ENCODE measurements around the gene CTIF. TPM values are rescaled to one million over a fixed set of nuclear protein-coding genes. Genes with fewer than 3 reads are reported as not detected.

Gene CTIF
- total RNA-seq, 4 donors from 2014 or later: 72.2 to 137 (median 86.5) TPM

DNA sequence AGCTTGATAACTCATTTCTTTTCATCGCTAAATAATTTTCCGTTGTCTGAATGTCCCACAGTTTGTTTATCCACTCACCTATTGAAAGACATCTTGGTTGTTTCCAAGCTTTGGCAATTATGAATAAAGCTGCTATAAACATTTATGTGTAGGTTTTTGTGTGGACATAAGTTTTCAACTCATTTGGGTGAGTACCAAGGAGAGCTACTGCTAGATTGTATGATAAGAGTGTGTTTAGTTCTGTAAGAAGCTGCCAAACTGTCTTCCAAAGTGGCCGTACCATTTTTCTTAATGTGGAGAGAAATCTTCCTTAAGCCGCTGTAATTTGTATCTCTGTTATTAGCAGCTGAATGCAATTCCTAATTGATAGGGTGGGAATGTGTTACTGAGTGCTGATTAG, 11.4 kb upstream of the CTIF start:
- WGBS, 2 donors: 76 to 89% methylated on average over 4 of the region's 4 CpGs
- Histone ChIP-seq H3K27me3 (peaks cover 0 to 4% of the 10 kb centered on the region in 2 donors), H3K36me3 (no peaks in the 10 kb centered on the region), H3K4me3 (no peak overlapping the region), H3K4me1 (no peaks in the 10 kb centered on the region), H3K27ac (no peak overlapping the region), H3K9me3 (no peaks in the 10 kb centered on the region)
- no peak for TF ChIP-seq EP300 (IDR thresholded peaks at IDR 0.05)
- TF ChIP-seq, protein P1, sequence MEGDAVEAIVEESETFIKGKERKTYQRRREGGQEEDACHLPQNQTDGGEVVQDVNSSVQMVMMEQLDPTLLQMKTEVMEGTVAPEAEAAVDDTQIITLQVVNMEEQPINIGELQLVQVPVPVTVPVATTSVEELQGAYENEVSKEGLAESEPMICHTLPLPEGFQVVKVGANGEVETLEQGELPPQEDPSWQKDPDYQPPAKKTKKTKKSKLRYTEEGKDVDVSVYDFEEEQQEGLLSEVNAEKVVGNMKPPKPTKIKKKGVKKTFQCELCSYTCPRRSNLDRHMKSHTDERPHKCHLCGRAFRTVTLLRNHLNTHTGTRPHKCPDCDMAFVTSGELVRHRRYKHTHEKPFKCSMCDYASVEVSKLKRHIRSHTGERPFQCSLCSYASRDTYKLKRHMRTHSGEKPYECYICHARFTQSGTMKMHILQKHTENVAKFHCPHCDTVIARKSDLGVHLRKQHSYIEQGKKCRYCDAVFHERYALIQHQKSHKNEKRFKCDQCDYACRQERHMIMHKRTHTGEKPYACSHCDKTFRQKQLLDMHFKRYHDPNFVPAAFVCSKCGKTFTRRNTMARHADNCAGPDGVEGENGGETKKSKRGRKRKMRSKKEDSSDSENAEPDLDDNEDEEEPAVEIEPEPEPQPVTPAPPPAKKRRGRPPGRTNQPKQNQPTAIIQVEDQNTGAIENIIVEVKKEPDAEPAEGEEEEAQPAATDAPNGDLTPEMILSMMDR (IDR thresholded peaks at IDR 0.05): no peak
- TF ChIP-seq POLR2A (IDR thresholded peaks at IDR 0.05): no peak
- no peak for DNase-seq (ENCODE audit: low spot score in 2 of 2)

DNA sequence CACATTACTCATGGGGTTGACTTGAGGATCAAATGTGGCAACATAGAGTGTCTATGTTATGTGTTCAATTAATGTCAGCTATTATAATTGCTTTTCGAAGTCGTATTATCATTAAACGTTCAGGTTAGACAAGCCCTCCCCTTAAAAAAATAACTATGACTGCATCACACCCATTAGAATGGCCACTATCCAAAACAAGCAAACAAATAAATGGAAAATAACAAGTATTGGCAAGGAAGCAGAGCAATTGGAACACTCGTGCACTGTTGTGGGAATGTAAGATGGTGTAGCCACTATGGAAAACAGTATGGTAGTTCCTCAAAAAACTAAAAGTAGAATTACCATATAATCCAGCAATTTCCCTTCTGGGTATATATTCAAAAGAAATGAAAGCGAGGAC, 10.0 kb upstream of the CTIF start:
- TF ChIP-seq EP300 (IDR thresholded peaks at IDR 0.05) (no peak), POLR2A (IDR thresholded peaks at IDR 0.05) (no peak)
- TF ChIP-seq, protein P1 (IDR thresholded peaks at IDR 0.05): no peak
- Histone ChIP-seq H3K9me3 (no peaks in the 10 kb centered on the region), H3K36me3 (no peaks in the 10 kb centered on the region), H3K4me3 (no peak overlapping the region), H3K4me1 (no peaks in the 10 kb centered on the region), H3K27me3 (peaks cover 0 to 4% of the 10 kb centered on the region in 2 donors), H3K27ac (no peak overlapping the region)
- 70 to 75% methylated on average over 5 of the region's 5 CpGs for WGBS, 2 donors
- DNase-seq (ENCODE audit: low spot score in 2 of 2): no peak

DNA sequence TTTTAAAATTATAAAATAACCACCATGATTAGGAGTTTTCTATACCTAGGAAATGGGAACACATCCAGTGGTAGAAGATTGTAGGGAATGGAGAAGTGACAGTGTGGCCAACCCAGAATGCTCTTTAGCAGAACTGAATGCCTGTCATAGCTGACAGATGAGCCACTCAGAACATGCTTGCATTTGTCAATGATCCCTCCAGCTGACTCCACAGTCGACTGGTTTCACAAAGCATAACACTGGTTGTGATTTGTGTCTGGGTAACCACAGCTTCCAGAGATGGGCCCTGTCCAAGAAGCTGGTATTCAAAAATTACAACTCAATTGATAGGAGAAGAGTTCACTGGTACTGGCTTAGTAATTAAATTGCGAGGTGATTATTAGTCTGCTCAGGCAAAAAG, 9.0 kb upstream of the CTIF start:
- DNase-seq (ENCODE audit: low spot score in 2 of 2): no peak
- Histone ChIP-seq H3K27ac (no peak overlapping the region), H3K4me1 (no peaks in the 10 kb centered on the region), H3K27me3 (peaks cover 0 to 4% of the 10 kb centered on the region in 2 donors), H3K4me3 (no peak overlapping the region), H3K9me3 (no peaks in the 10 kb centered on the region), H3K36me3 (no peaks in the 10 kb centered on the region)
- 48 to 72% methylated on average over 2 of the region's 2 CpGs for WGBS, 2 donors
- no peak for TF ChIP-seq POLR2A (IDR thresholded peaks at IDR 0.05)
- TF ChIP-seq, protein P1 (IDR thresholded peaks at IDR 0.05): no peak
- TF ChIP-seq EP300 (IDR thresholded peaks at IDR 0.05): no peak

DNA sequence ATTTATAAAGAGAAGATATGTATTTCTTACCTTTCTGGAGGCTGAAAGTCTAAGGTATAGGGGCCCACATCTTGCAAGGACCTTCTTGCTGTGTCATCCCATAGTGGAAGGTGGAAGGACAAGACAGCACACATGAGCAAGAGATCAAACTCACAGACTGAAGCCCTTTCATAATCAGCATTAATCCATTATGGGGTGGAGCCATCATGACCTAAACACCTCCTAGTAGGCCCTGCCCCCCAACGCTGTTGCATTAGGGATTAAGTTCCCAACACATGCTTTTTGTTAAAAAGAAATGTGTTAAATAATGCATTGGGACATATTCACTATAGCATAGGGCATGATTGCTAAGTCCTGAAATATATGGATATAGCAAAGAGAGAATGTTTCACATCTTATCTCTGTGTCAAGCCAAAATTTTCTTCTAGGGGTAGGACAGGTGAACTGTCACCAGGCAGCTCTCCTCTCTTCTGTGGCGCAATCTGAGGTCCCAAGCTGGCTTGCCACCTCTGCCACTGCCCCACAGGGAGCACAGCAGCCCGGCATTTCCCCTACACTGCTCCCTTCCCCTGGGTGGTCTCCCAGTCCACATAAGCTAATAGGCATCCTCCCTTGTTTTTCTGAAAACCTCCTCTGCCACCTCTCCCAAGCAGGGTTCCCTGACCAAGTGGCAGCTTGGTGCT, 8.3 kb upstream of the CTIF start:
- Histone ChIP-seq H3K27me3 (no peaks in the 10 kb centered on the region), H3K9me3 (no peaks in the 10 kb centered on the region), H3K27ac (no peak overlapping the region), H3K36me3 (no peaks in the 10 kb centered on the region), H3K4me1 (no peaks in the 10 kb centered on the region), H3K4me3 (no peak overlapping the region)
- DNase-seq (ENCODE audit: low spot score in 2 of 2): no peak
- TF ChIP-seq EP300 (IDR thresholded peaks at IDR 0.05): no peak
- no peak for TF ChIP-seq POLR2A (IDR thresholded peaks at IDR 0.05)
- TF ChIP-seq, protein P1 (IDR thresholded peaks at IDR 0.05): no peak
- 71 to 74% methylated on average over 3 of the region's 3 CpGs for WGBS, 2 donors

DNA sequence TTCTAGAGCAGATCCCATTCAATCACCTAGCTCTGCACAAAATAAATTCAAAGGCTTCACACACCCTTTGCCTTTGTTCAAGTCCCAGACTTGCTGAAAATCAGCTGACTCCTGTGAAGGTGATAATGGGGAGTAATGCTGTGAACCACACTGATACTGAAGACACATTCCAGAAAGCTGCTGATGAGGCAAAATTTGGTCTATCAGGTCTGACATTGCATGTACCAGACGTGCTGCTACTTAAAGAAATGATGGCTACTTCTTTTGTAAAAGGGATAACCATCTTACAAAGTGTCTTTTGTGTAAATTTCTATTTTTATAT, 7.8 kb upstream of the CTIF start:
- TF ChIP-seq POLR2A (IDR thresholded peaks at IDR 0.05): no peak
- TF ChIP-seq EP300 (IDR thresholded peaks at IDR 0.05): no peak
- TF ChIP-seq, protein P1 (IDR thresholded peaks at IDR 0.05): no peak
- Histone ChIP-seq H3K27me3 (no peaks in the 10 kb centered on the region), H3K9me3 (no peaks in the 10 kb centered on the region), H3K27ac (no peak overlapping the region), H3K36me3 (no peaks in the 10 kb centered on the region), H3K4me1 (no peaks in the 10 kb centered on the region), H3K4me3 (no peak overlapping the region)
- WGBS, 2 donors: 75 to 84% methylated on average over 1 of the region's 1 CpG
- DNase-seq (ENCODE audit: low spot score in 2 of 2): no peak
